GM21529 (cell line): ENCODE results near the gene KRT6C.
"Not testable (repeated sequence)": the region's sequence is repeated elsewhere in the genome, so short reads cannot be mapped to it uniquely, and the experiment has no call there.

Source experiments
- ATAC-seq: cut with Tn5 transposase; IDR thresholded peaks from one replicate; pipeline ENCODE4 v1.9.1; 2021; ENCODE audit not compliant: unreplicated experiment

The KRT6C gene

DNA sequence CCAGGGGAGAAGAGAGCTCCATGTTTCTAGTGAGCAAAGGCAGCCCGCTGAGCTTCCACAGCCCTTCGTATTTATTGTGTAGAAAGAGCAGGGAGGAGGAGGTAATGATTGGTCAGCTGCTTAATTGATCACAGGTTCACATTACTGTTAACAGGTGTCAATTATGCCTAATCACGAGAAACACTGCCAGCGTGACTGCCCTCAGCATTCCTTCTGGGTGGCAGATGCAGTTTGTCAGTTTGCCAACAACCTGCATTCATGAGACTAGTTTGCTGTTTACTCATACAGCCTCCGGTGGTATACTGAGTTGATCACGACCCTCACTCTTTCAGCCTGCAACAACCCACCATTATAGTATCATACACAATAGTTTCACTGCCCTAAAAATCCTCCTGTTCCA, 27.0 kb upstream of the KRT6C start:
- ATAC-seq = not testable (repeated sequence)

- no peak for ATAC-seq
Measured at GRCh38 chr12:52499806-52500560, 26.4 kb upstream of the KRT6C start.

DNA sequence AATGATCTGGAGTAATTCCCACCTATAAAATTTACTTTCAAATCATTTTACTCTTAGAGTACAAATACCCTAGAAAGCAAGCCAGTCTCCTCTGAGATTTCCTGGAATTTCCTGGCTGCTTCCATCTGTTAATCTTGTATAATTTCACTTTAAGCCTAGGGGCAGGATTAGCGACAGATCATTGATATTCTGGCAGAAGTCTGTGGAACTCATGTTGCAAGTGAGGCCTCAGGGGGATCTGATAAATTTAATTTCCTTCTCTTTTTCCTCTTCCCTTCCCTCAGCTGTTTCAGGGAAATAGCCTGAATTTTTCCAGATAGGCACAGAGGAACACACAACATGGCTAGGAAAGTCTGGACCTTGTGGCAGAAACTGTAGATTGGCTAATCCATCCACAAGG, 25.3 kb upstream of the KRT6C start:
- no peak for ATAC-seq

DNA sequence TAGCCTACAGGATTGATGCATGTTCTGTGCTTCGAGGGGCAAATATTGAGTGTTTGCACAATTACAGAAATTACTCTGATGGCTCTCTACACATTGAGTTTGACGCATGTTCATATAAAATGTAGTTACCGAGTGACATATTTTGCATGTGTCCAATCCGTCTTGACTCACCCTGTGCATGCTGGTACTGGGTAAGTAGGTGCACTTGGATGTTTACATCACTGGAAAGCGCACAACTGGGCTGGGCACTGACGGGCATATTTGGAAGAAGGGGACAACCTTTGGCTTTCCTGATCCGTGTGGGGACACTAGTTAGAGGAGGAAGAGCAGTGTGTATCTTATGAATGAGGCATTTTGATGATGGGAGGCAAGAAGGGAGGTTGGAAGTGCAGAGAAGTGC, 24.4 kb upstream of the KRT6C start:
- no peak for ATAC-seq

DNA sequence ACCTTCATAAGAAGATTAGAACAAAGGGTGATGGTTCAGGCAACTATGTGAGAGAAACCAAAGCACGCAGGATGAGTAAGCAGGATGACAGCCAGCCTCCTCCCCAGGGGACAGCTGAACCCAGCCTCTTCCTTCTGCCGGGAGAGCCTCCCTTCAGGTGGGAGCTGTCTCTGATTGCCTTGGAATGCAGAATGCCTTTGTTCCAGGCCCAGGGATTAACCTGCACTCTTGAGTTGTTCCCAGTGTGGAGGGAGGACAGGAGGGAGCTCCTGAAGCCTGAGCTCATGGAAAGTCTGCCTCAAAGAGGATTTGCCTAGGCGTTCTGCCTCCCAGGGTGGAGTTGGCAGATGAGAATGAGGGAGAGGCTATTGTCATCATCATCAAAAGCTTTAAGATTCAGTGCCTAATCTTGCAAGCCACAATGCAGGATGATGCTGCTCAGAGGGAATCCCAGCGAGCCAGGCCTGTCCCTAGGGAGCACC, 23.0 kb upstream of the KRT6C start:
- ATAC-seq = no peak

DNA sequence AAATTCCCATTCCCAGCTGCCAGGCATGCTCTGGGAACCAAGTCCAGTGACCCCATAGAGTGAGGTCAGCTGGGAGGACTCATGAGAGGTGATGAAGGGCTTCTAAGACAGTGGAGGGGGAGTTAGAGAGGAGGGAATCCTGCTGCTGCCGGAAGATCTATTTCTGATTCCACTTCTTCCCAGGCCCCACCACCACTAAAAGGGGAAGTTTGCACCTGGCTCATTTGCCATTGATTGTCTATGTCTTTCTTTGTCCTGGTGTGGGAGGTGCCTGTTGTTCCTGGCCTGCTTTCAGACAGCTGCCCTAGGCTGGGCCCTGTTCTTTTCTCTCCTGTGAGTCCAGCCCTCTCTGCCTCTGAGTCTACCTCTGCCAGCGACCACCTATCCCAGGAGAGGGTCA, 22.4 kb upstream of the KRT6C start:
- no peak for ATAC-seq

GRCh38 chr12:52495389-52495788, 21.8 kb upstream of the KRT6C start:
- ATAC-seq = no peak

- ATAC-seq = no peak
Measured at GRCh38 chr12:52494518-52494917, 20.9 kb upstream of the KRT6C start.

- ATAC-seq = no peak
Measured at GRCh38 chr12:52494100-52494499, 20.5 kb upstream of the KRT6C start.

GRCh38 chr12:52493172-52493571, 19.6 kb upstream of the KRT6C start, which contains the start of gene KRT6A:
Gene KRT6A, minus strand, starts transcription at chr12:52493257. Its CDS starts 69 bp downstream, at chr12:52493188.
- no peak for ATAC-seq

- not testable (repeated sequence) for ATAC-seq
Measured at GRCh38 chr12:52492405-52492804, 18.8 kb upstream of the KRT6C start.

DNA sequence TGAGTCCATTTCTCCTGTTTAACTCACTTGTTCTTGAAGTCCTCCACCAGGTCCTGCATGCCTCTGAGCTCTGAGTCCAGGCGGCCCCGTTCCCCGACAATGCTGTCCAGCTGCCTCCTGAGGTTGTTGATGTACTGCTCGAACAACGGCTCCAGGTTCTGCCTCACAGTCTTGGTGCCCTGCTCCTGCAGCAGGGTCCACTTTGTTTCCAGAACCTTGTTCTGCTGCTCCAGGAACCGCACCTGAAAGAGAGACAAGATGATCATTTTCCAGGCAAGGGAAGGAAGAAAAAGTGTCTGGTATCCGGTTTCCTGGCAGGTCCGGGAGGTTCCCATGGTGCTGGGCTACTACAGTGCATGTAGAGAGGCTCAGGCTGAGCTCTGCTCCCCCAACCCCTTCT, 17.9 kb upstream of the KRT6C start:
- ATAC-seq = not testable (repeated sequence)

DNA sequence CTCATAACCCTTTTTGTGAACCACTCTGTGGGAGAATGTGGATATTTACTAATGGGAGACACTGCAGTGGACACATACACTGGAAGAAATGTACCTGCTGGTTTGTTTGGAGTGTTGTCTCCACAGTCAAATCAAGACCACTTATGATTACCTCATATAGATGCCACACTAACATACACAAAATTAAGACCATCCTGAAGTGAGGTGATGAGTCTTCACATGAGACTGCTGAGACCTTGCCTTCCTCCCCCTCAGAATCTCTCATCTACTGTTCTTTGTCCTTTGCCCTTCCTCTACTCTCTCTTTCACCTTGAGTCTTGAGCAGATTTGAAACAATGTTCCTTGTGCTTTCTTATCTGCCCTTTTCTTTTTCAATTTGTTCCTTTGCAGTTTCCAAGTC, 15.1 kb upstream of the KRT6C start:
- ATAC-seq = no peak

DNA sequence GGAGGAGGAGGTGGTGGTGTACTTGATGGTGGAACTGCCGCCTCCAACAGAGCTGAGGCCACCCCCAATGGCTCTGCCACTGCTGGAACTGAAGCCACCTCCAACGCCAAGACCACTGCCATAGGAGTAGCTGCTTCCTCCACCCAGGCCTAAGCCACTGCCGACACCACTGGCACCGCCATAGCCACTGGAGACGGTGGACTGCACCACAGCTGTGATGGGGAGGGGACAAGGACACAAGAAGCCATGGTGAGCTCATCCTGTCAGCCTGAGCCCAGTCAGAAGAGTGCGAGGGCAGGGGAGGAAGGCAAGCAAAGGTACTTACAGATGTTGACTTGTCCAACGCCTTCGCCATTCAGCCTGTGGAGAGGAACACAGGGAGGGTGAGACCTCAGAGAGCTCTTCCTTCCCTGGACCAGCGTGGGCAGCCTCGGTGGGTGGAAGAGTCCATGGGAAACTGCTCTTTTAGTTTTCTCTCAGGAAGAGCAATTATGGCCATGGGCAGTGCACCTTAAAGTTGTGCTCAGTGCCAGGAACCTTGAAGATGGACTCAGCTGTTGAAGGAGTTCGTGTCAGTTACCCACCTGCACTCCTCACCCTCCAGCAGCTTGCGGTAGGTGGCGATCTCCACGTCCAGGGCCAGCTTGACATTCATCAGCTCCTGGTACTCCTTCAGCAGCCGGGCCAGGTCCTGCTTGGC, 14.3 kb upstream of the KRT6C start:
- ATAC-seq = not testable (repeated sequence)

- ATAC-seq = no peak
Measured at GRCh38 chr12:52487211-52487610, 13.6 kb upstream of the KRT6C start.

DNA sequence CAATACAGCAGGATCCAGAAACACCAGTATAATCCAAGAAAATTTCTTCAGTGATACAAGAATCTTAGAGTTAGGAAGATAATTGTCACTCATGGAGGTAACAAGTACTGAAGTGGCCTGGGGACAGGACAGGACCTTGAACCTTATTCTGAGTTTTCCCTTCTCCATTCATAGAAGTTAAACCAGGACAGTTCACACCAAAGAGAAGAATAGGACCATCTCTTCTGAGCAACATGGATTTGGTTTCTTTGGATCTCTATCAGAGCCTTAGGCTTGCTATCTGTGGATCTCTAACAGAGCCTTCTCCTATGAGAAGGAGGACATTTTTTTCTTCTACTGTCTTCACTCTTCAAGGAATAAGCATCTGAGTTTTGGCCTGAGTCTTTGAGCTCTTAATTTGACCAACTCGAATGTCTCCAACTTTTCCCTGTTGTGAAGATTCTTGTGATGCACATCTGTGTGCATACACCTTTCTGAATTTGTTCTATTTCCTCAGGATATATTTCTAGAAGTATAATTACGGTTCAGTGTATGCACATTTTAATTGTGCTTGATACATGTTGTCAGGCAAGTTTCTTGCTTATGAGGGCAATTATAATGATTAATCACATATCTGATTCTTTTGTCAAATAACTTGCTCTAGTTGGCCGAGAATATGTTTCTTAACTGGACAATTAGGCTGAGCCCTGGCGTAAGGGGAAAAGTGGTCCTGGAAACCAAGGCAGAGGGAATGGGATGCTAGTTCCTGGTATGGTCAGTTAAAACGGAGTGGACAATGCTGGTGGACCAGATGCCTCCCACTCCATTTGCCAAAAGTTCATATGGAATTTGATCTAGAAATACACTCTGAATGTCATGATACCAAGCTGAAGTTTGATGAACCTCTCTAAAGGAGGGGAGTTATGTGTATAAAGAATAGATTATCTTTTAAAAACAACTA, 12.8 kb upstream of the KRT6C start:
- ATAC-seq = no peak

DNA sequence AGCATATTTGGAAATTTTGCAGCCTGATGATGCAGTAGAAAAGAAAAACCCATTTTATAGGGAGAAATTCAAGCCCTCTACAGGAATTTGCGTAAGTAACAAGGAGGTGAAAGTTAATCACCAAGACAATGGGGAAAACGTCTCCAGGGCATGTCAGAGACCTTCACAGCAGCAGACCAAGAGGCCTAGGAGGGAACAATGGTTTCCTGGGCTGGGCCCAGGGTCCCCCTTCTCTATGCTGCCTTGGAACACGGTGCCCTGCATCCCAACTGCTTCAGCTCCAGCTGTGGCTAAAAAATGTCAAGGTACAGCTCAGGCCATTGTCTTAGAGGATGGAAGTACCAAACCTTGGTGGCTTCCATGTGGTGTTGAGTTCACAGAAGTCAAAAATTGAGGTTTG, 6.5 kb upstream of the KRT6C start:
- no peak for ATAC-seq

- no peak for ATAC-seq
Measured at GRCh38 chr12:52477651-52478050, 4.0 kb upstream of the KRT6C start.

GRCh38 chr12:52474212-52474611, 607 bp upstream of the KRT6C start:
- no peak for ATAC-seq

DNA sequence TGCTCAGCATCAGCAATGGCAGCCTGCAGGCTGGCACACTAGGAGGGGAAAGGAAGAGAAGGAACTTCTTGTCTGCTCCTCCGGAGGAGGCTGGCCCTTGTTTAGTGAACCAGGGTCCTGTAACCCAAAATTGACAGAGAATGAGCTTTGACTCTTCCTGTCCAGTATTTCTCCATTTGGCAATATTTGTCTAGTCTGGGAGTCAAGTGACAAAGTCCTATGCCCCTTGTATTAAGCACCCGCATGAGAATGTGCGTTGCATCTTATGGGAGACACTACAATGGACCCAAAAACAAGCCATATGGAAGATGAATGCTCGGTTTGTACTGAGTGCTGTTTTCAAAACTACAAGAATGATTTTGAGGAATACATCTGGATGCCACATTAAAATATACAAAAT, 3.8 kb downstream of the KRT6C start:
- ATAC-seq = no peak

GRCh38 chr12:52464897-52465296, 8.7 kb downstream of the KRT6C start:
- no peak for ATAC-seq
